GM18861 (cell line): Measurements from ENCODE around the gene HEY2.
A peak's percentile ranks its signal among the peaks of the same experiment; 100 is the strongest.
"Not testable (repeated sequence)": the region's sequence is repeated elsewhere in the genome, so short reads cannot be mapped to it uniquely, and the experiment has no call there.

Experiments used
- ATAC-seq: cut with Tn5 transposase; IDR thresholded peaks from one replicate; pipeline ENCODE4 v1.9.1; 2021; ENCODE audit not compliant: unreplicated experiment

Gene HEY2

GRCh38 chr6:125749173-125749864 is at the start of gene HEY2:
HEY2 (plus strand) TSS chr6:125749632; CDS start chr6:125749777, 145 bp downstream.
- ATAC-seq = peak; percentile 81

GRCh38 chr6:125700581-125701353 is 48.7 kb upstream of the HEY2 start:
- ATAC-seq = no peak

- ATAC-seq = no peak
These were observed 48.1 kb upstream of the HEY2 start for GRCh38 chr6:125701354-125701668.

- not testable (repeated sequence) for ATAC-seq
These were observed 45.5 kb upstream of the HEY2 start for GRCh38 chr6:125703882-125704281.

DNA sequence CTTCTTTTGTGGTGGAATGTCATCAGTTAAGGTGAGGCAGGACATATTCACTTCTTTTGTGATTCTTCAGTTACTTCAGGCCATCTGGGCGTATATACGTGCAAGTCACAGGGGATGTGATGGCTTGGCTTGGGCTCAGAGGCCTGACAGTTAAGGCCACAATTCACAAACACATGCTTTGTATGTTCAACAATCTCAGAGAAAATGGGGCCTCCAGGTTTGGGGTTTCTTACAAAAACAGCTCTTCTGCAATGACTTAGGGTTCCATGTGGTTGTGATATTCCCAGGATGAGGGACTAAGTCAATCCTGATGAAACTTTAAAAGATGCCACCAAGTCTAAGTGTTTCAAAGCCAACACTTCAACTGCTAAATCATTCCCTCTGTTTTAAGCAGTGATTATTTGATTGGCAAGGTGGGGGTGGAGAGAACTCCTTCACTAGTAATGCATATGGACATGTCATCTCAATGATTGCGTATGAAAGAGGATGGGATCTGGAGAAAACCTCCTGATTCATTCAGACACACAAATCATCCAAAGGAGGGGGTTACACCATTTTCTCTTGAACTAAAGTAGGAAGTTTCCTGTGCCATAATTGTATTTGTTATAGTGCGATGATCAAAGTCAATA is 41.7 kb upstream of the HEY2 start:
- no peak for ATAC-seq

- no peak for ATAC-seq
These were observed 38.3 kb upstream of the HEY2 start for GRCh38 chr6:125711013-125711675.

GRCh38 chr6:125714441-125715090 is 34.9 kb upstream of the HEY2 start:
- ATAC-seq = peak; percentile 56

DNA sequence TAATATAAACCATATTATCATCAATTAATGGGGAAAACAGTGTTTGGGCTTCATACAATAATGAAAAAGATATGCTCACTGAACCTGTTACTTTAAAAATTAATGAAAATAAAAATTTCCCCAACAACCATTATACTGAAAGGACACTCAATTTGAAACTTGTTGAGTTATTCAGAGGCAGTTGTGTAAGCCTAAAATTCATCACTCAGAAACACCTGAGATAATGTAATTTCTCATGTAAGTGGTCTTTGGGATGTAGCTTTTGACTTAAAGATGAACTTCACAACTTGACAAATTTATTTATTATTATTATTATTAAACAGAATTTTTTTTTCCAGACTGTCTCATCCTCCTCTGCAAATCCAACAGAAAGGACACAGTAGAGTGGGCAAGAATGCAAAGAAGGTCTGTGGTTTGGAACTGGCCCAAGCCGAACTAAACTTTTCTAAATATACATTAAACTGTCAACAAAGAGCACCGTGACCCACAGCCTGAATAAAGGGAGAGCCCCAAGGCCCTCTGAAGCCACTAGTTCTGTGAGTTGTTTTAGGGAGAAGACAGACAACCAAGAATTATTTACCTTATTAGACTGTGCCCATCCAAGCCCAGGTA is 32.2 kb upstream of the HEY2 start:
- peak; percentile 76 for ATAC-seq

- no peak for ATAC-seq
These were observed 31.3 kb upstream of the HEY2 start for GRCh38 chr6:125718109-125718508.

GRCh38 chr6:125722886-125723285 is 26.5 kb upstream of the HEY2 start:
- no peak for ATAC-seq

DNA sequence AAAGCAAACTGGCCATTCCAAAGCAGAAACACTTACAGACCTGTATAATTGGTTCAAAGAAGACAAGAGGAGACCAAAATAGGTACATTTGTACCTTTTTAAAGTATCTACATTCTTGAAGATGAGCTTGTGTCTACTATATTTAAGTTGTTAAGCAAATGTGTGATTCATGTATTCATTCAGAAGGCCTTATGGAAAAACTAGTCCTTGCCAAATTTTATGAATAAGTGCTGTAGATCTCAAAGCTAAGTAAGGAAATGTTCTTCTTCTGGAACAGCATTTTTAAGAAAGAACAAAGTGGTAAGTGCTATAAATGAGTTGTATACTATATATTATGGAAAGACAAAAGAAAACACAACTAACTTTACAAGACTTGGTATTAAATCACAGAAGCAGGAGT is 22.2 kb upstream of the HEY2 start:
- no peak for ATAC-seq

- no peak for ATAC-seq
These were observed 20.7 kb upstream of the HEY2 start for GRCh38 chr6:125728739-125729138.

DNA sequence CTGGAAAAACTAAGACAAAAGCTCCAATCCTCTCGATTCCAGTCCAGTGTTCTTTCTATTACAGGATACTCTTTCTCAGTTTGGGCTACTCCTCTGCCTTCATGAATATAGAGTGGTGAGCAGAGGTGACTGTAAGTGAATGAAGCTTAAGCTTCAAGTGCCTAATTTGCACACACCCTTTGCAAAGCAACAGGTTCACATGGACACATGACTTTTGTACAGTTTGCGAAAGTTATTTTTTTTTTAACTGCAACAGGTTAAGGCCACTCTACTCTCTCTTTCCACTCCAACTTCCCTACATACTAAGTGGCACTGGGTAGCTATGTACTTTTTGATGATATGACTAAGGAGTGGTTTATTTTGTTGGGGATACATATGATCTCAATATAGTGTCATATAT is 19.4 kb upstream of the HEY2 start:
- ATAC-seq = no peak

DNA sequence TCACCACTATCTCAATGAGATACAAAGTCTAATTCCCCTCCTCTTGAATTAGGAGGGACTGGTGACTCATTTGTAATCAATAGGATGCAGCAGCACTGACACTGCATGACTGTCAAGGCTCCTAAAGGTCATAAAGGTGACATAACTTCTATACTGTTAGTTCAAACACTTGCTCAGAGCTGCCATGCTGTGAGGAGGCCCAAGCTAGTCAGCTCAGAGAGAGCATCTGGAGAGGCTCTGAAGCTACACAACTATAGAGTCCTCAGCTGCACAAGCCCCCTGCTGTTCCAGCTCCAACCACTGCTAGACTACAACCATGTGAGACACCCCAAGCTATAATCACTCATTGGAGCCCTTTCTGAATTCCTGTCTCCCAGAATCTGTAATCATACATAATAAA is 17.0 kb upstream of the HEY2 start:
- peak; percentile 49 for ATAC-seq

GRCh38 chr6:125733516-125734300 is 15.7 kb upstream of the HEY2 start:
- no peak for ATAC-seq

DNA sequence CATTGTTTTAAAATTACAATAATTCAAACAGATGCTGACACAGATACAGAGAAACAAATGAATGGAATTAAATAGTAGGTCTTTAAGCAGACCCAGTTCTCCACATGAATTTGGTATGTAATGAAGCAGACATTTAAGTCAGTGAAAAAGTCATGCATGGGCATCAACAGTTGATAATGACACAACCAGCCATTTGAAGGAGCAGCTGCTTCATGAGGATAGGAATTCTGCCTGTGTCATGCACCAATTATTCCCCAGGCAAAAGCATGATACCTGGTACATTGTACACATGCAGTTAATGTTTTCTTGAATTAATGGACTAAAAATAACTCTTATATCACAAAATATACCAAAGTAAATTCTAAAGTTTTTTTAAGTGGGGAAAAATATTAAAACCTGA is 11.2 kb upstream of the HEY2 start:
- no peak for ATAC-seq

DNA sequence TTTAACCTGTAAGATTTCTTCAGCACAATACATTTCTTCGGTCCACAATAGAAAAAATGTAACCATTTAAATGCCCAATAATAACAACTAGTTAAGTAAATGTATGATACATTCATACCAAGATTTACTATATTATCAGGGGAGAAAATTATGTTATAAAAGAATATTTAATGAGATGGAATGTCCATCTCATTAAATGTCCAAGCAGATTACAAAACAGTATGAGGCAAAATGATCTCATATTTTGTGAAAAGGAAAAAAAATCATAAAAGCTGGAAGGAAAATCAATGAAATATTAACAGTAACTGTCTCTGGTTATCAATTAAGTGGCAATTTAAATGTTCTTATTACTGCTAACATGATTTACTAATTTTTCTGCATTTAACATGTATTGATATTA is 10.1 kb upstream of the HEY2 start:
- ATAC-seq = no peak

DNA sequence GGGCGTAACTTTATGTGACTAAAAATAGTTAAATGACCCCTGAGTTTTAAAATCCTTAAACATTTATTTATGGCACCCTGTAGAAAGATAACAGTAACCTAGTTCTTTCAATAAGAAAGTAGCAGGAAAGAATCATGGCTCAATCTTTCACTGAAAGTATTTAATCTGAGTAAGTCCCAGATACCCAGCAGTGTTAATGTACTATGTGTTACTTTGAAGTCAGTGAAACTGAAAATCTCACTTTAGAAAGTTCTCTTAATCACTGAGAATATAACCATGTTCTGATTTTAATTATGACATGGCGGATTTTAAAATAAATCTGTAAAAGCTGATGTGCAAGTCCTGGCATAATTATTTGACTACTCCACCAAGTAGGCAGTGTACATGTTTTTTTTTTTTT is 8.1 kb upstream of the HEY2 start:
- no peak for ATAC-seq

DNA sequence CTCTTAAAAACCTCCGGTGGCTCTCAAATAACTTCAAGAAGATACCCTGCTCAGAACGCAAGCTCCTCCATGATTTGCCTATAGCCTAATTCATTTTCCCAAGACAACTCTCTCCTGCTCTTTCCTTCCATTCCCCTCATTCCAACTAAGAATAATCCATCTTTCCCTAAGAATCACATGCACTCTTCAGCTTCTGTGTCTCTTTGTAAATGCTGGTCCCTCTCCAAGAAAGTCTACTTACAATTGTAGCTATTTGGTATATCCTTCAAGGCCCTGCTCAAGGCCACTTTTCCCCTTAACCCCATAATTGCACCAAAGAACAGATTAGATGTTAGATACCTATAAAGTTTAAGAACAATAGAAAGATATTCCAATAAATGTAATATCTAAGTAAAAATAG is 7.4 kb upstream of the HEY2 start:
- no peak for ATAC-seq
